Measurements from ENCODE around the gene CRELD1.
A peak's percentile ranks its signal among the peaks of the same experiment; 100 is the strongest.
"Not testable (repeated sequence)": the region's sequence is repeated elsewhere in the genome, so short reads cannot be mapped to it uniquely, and the experiment has no call there.

The CRELD1 gene

DNA sequence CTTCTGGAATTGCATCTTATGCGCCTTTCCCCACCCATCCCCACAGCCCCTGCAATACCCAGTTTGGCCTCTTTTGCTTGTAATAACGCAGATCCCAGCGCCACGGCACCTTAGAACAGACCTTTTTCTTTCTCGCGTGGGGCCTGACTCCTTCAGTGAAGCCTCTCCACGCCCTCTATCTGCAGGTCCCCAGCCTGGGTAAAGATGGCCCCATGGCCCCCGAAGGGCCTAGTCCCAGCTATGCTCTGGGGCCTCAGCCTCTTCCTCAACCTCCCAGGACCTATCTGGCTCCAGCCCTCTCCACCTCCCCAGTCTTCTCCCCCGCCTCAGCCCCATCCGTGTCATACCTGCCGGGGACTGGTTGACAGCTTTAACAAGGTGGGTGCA is 594 bp downstream of the CRELD1 start:
- in situ Hi-C loops (cut with HindIII; ENCODE audit: low sequenced_read_pairs) = no loop called here
- no peak for DNase-seq (ENCODE audit: low read depth, low spot score)
- H3K4me3 ChIP-seq (ENCODE audit: low read depth, low read length) = peak overlapping the region; percentile 63
- TF ChIP-seq, protein P1, sequence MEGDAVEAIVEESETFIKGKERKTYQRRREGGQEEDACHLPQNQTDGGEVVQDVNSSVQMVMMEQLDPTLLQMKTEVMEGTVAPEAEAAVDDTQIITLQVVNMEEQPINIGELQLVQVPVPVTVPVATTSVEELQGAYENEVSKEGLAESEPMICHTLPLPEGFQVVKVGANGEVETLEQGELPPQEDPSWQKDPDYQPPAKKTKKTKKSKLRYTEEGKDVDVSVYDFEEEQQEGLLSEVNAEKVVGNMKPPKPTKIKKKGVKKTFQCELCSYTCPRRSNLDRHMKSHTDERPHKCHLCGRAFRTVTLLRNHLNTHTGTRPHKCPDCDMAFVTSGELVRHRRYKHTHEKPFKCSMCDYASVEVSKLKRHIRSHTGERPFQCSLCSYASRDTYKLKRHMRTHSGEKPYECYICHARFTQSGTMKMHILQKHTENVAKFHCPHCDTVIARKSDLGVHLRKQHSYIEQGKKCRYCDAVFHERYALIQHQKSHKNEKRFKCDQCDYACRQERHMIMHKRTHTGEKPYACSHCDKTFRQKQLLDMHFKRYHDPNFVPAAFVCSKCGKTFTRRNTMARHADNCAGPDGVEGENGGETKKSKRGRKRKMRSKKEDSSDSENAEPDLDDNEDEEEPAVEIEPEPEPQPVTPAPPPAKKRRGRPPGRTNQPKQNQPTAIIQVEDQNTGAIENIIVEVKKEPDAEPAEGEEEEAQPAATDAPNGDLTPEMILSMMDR (IDR thresholded peaks at IDR 0.05; ENCODE audit: low read depth, low read length) = peak; percentile 24

DNA sequence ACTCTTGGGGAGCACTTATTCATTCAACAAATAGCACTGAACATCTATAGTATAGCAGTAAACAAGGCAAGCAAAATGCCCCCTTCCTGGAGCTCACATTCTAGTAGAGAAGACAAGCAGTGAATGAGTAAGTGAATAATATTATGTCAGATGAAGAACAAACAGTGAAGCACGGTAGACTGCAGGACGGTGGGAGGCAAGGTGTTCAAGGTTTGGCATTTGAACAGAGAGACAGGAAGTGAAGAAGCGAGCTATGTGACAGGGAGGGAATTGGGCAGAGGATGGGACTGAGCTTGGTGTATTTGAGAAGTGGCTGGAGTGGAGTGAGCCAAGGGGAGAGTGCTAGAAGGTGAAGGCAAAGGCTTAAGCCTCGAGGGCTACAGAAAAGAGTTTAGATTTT is 1.4 kb downstream of the CRELD1 start:
- no peak for DNase-seq (ENCODE audit: low read depth, low spot score)
- H3K4me3 ChIP-seq (ENCODE audit: low read depth, low read length) = no peak overlapping the region
- in situ Hi-C loops (cut with HindIII; ENCODE audit: low sequenced_read_pairs) = no loop called here
- TF ChIP-seq, protein P1 (IDR thresholded peaks at IDR 0.05; ENCODE audit: low read depth, low read length) = no peak

DNA sequence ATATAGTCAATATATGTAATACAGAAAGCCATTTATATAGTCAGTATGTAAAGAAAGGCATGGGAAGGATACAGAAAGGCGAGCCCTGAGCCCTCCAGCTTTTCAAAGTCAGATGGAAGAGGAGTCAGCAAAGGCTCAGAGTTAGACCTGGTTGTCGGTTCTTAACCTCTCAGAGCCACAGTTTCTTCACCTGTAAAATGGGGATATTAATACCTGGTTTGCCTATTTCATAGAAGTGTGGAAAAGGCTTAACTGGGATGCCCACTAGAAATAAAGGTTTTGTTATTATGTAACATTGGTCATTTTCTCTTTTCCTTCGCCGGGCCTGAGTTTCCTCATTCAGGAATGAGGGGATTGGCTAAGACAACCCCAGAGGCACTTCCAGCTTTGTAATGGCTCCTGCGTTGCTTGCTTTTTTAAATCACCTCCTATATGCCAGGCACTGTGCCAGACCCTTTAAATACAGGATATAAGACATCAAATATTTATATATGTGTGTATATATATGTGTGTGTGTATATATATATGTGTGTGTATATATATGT is 2.4 kb downstream of the CRELD1 start:
- H3K4me3 ChIP-seq (ENCODE audit: low read depth, low read length) = no peak overlapping the region
- TF ChIP-seq, protein P1 (IDR thresholded peaks at IDR 0.05; ENCODE audit: low read depth, low read length) = no peak
- no peak for DNase-seq (ENCODE audit: low read depth, low spot score)
- in situ Hi-C loops (cut with HindIII; ENCODE audit: low sequenced_read_pairs) = no loop called here

DNA sequence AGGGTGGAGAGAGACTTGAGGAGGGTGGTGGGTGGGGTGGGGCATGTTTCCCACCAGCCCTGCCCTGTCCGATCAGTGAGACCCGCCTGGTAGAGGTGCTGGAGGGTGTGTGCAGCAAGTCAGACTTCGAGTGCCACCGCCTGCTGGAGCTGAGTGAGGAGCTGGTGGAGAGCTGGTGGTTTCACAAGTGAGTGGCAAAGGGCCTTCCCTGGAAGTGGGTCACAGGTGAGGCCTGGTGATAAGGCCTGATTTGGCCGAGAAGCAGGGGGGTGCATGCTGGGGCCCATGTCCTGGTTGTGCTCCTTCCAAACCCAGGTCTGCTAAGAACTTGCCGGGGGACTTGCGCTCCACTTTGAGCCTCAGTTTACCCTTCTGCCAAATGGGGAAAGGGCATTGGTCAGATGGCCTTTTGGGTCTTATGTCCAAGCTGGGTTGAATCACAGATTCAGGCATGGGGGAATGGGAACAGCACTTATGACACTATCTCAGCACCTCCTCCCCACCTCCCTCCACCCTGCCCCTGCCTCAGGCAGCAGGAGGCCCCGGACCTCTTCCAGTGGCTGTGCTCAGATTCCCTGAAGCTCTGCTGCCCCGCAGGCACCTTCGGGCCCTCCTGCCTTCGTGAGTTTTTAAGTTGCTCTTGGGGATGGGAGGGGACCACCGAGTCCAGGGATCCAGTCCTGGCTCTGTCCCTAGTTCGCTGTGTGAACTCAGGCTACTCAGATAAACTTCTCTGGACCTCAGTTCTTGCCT is 4.0 kb downstream of the CRELD1 start:
- in situ Hi-C loops (cut with HindIII; ENCODE audit: low sequenced_read_pairs) = no loop called here
- no peak overlapping the region for H3K4me3 ChIP-seq (ENCODE audit: low read depth, low read length)
- TF ChIP-seq, protein P1 (IDR thresholded peaks at IDR 0.05; ENCODE audit: low read depth, low read length) = no peak
- DNase-seq (ENCODE audit: low read depth, low spot score) = no peak

DNA sequence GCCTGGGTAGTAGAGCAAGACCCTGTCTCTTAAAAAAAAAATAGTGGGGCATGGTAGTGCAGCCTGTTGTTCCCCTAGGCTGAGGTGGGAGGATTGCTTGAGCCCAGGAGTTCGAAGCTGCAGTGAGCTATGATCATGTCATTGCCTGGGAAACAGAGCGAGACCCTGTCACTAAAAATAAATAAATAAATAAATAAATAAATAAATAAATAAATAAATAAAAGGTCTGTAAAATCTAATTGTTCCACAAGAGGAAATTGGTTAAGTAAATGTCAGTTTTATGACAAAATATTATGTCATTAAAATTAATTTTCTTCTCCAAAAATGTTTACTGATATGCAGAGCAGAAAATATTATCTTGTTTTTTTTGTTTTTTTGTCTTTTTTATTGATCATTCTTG is 5.3 kb downstream of the CRELD1 start:
- no peak for DNase-seq (ENCODE audit: low read depth, low spot score)
- in situ Hi-C loops (cut with HindIII; ENCODE audit: low sequenced_read_pairs) = no loop called here
- TF ChIP-seq, protein P1 (IDR thresholded peaks at IDR 0.05; ENCODE audit: low read depth, low read length) = no peak
- H3K4me3 ChIP-seq (ENCODE audit: low read depth, low read length) = no peak overlapping the region

DNA sequence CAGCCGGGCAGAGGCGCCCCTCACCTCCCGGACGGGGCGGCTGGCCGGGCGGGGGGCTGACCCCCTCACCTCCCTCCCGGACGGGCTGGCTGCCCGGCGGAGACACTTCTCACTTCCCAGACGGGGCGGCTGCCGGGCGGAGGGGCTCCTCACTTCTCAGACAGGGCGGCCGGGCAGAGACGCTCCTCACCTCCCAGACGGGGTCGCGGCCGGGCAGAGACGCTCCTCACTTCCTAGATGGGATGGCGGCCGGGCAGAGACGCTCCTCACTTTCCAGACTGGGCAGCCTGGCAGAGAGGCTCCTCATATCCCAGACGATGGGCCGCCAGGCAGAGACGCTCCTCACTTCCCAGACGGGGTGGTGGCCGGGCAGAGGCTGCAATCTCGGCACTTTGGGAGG is 6.3 kb downstream of the CRELD1 start:
- DNase-seq (ENCODE audit: low read depth, low spot score); in situ Hi-C loops (cut with HindIII; ENCODE audit: low sequenced_read_pairs); H3K4me3 ChIP-seq (ENCODE audit: low read depth, low read length): not testable (repeated sequence)

DNA sequence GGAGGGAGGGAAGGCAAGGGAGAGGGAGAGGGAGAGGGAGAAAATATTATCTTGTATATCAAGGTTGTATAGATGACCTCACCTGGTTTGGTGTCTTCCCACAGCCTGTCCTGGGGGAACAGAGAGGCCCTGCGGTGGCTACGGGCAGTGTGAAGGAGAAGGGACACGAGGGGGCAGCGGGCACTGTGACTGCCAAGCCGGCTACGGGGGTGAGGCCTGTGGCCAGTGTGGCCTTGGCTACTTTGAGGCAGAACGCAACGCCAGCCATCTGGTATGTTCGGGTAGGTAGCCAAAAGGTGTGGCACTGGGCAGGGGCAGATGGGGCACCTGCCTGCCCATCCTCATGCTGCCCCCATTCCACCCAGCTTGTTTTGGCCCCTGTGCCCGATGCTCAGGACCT is 7.1 kb downstream of the CRELD1 start:
- DNase-seq (ENCODE audit: low read depth, low spot score) = no peak
- TF ChIP-seq, protein P1 (IDR thresholded peaks at IDR 0.05; ENCODE audit: low read depth, low read length) = no peak
- H3K4me3 ChIP-seq (ENCODE audit: low read depth, low read length) = no peak overlapping the region
- in situ Hi-C loops (cut with HindIII; ENCODE audit: low sequenced_read_pairs) = no loop called here

All from astrocyte of the spinal cord (primary cell).